HepG2 (cell line): ENCODE results near the gene TXNL4B. TPM values are rescaled to one million over a fixed set of nuclear protein-coding genes. Genes with fewer than 3 reads are reported as not detected.

Source experiments
- ATF1 ChIP-seq: IDR thresholded peaks from 2 replicates; pipeline ENCODE4 v1.6.1; 2016; ENCODE audit warnings: mild to moderate bottlenecking, control low read depth
- BORCS8-MEF2B ChIP-seq: sonication (generic); formaldehyde crosslinking; IDR thresholded peaks from 2 replicates; pipeline ENCODE4 v1.8.0; 2022; ENCODE audit warnings: mild to moderate bottlenecking, missing genetic modification reagents
- CEBPB ChIP-seq: IDR thresholded peaks from 2 replicates; pipeline ENCODE4 v1.6.1; 2011; ENCODE audit warnings: low read depth, low read length, improper control_type of control experiment, borderline replicate concordance
- ETV6 ChIP-seq: sonication (generic); formaldehyde crosslinking; conservative IDR thresholded peaks from 2 replicates; pipeline ENCODE4 v1.4.0; 2020; ENCODE audit warnings: missing genetic modification reagents
- FIP1L1 ChIP-seq: fragments of 200-400 bp; formaldehyde crosslinking; IDR thresholded peaks from 2 replicates; pipeline ENCODE4 v1.6.1; 2018; ENCODE audit warnings: low read depth, mild to moderate bottlenecking, low read length, moderate library complexity, borderline replicate concordance; ENCODE audit not compliant: insufficient read depth
- HDAC1 ChIP-seq: sonication (generic); formaldehyde crosslinking; IDR thresholded peaks from 2 replicates; pipeline ENCODE4 v1.5.1; 2020; ENCODE audit warnings: mild to moderate bottlenecking, missing genetic modification reagents
- KAT8 ChIP-seq: IDR thresholded peaks from 2 replicates; pipeline ENCODE4 v1.6.1; 2016; ENCODE audit warnings: missing genetic modification reagents, missing compliant biosample characterization
- NKX3-1 ChIP-seq: sonication (generic); formaldehyde crosslinking; IDR thresholded peaks from 2 replicates; pipeline ENCODE4 v1.5.0; 2020; ENCODE audit warnings: missing genetic modification reagents
- PBX2 ChIP-seq: IDR thresholded peaks from 2 replicates; pipeline ENCODE4 v1.6.1; 2016; ENCODE audit warnings: control low read depth
- POGK ChIP-seq: sonication (generic); formaldehyde crosslinking; conservative IDR thresholded peaks from 2 replicates; pipeline ENCODE4 v1.8.0; 2022; ENCODE audit warnings: mild to moderate bottlenecking, moderate library complexity, missing genetic modification reagents
- TFDP2 ChIP-seq: sonication (generic); formaldehyde crosslinking; IDR thresholded peaks from 2 replicates; pipeline ENCODE4 v1.4.0; 2020; ENCODE audit warnings: missing genetic modification reagents
- ZBTB33 ChIP-seq: sonication (generic); formaldehyde crosslinking; IDR thresholded peaks from 2 replicates; pipeline ENCODE4 v1.4.0; 2020; ENCODE audit warnings: missing genetic modification reagents
- ZGPAT ChIP-seq: IDR thresholded peaks from 2 replicates; pipeline ENCODE4 v1.6.1; 2016; ENCODE audit warnings: mild to moderate bottlenecking
- ZNF10 ChIP-seq: sonication (generic); formaldehyde crosslinking; IDR thresholded peaks from 2 replicates; pipeline ENCODE4 v1.4.0; 2020; ENCODE audit warnings: mild to moderate bottlenecking, low read depth, missing genetic modification reagents, borderline replicate concordance
- ZNF530 ChIP-seq: sonication (generic); formaldehyde crosslinking; IDR thresholded peaks from 2 replicates; pipeline ENCODE4 v1.5.0; 2020; ENCODE audit warnings: low read depth, mild to moderate bottlenecking, missing genetic modification reagents
- ZNF629 ChIP-seq: sonication (generic); formaldehyde crosslinking; conservative IDR thresholded peaks from 2 replicates; pipeline ENCODE4 v1.5.0; 2020; ENCODE audit warnings: missing genetic modification reagents
- ZNF788 ChIP-seq: sonication (generic); formaldehyde crosslinking; IDR thresholded peaks from 2 replicates; pipeline ENCODE4 v1.5.0; 2020; ENCODE audit warnings: mild to moderate bottlenecking, missing genetic modification reagents, borderline replicate concordance
- polyA plus RNA-seq, 8 experiments: library from polyadenylated mRNA; depleted of rRNA in 3 of 8; stranded (reverse) in 7 of 8; unstranded in 1 of 8; fragments of >200 nt; fragmentation: Illumina TruSeq in 4 of 8; extraction: Trizol in 4 of 8; gene quantifications; 2 replicates each; pipeline versions ENCODE4 v1.2.1 to v1.2.3, GENCODE V29; 2011 to 2016; ENCODE audit warnings: low read depth in 4 of 8, missing spikeins in 1 of 8, mixed read lengths in 1 of 8; ENCODE audit not compliant: insufficient read depth in 1 of 8
- total RNA-seq, 5 experiments: library from RNA; depleted of rRNA; stranded (reverse); fragments of >200 nt; fragmentation: Illumina TruSeq; extraction: Trizol; gene quantifications; 2 replicates each; pipeline ENCODE4 v1.2.3, GENCODE V29; 2016; ENCODE audit warnings: low read depth in 1 of 5
- TF ChIP-seq, protein P1 (sequence below): sonication (generic); formaldehyde crosslinking; IDR thresholded peaks from 2 replicates; pipeline ENCODE4 v1.8.0; 2022; ENCODE audit warnings: mild to moderate bottlenecking, missing genetic modification reagents, moderate library complexity
- TF ChIP-seq, protein P2 (sequence below): sonication (generic); formaldehyde crosslinking; IDR thresholded peaks from 2 replicates; pipeline ENCODE4 v1.5.1; 2020; ENCODE audit warnings: missing genetic modification reagents, mild to moderate bottlenecking, borderline replicate concordance

The TXNL4B gene
- total and polyA plus RNA-seq, 2 of the 13 experiments (the other 11 are each of a cell fraction or from before 2014, with no cell fraction given), result 17.4 to 18.3 TPM

DNA sequence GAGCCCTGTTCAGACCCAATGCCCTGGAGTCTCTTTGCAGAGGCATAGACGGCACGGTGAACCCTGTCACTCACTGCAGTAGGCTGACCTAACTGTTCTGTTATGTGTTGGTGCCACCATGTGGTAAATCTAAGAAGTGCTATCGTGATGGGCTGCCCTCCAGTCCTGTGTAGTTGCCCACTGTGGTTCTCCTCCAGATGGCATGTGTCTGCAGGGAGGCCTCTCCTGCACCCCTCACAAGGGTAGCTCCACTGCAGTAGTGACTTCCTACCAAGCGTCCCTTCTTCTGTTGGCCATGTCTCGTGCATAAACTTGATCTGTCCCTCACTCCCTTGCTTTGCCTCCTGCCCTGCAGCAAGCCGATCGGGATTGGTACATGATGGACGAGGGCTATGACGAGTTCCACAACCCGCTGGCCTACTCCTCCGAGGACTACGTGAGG lies 6.0 kb upstream of the TXNL4B start (continued):
- TF ChIP-seq PBX2 (CRISPR knock-in tag) (peak; percentile 70), BORCS8-MEF2B (CRISPR knock-in tag) (no peak), ZNF629 (no peak), ZNF530 (CRISPR knock-in tag) (no peak), ATF1 (CRISPR knock-in tag) (no peak), HDAC1 (CRISPR knock-in tag) (no peak), FIP1L1 (no peak), CEBPB (no peak), KAT8 (CRISPR knock-in tag) (no peak), ETV6 (CRISPR knock-in tag) (0 out of 2 replicates have a peak, but pooled peaks have one; percentile 5), ZBTB33 (CRISPR knock-in tag) (peak; percentile 14; the same call in 1 of the 2 replicates), NKX3-1 (CRISPR knock-in tag) (no peak), POGK (CRISPR knock-in tag) (no peak), ZNF788 (CRISPR knock-in tag) (0 out of 2 replicates have a peak, but pooled peaks have one; percentile 26), ZGPAT (0 out of 2 replicates have a peak, but pooled peaks have one; percentile 39), TFDP2 (no peak), ZNF10 (CRISPR knock-in tag) (no peak)
- TF ChIP-seq, protein P1, sequence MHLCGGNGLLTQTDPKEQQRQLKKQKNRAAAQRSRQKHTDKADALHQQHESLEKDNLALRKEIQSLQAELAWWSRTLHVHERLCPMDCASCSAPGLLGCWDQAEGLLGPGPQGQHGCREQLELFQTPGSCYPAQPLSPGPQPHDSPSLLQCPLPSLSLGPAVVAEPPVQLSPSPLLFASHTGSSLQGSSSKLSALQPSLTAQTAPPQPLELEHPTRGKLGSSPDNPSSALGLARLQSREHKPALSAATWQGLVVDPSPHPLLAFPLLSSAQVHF, result no peak
- TF ChIP-seq, protein P2, sequence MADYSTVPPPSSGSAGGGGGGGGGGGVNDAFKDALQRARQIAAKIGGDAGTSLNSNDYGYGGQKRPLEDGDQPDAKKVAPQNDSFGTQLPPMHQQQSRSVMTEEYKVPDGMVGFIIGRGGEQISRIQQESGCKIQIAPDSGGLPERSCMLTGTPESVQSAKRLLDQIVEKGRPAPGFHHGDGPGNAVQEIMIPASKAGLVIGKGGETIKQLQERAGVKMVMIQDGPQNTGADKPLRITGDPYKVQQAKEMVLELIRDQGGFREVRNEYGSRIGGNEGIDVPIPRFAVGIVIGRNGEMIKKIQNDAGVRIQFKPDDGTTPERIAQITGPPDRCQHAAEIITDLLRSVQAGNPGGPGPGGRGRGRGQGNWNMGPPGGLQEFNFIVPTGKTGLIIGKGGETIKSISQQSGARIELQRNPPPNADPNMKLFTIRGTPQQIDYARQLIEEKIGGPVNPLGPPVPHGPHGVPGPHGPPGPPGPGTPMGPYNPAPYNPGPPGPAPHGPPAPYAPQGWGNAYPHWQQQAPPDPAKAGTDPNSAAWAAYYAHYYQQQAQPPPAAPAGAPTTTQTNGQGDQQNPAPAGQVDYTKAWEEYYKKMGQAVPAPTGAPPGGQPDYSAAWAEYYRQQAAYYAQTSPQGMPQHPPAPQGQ (CRISPR knock-in tag), result 0 out of 2 replicates have a peak, but pooled peaks have one; percentile 71
